Activated T-cell treated with anti-CD3 and anti-CD28 coated beads, Interleukin-2, amount 50 U/mL, for 24 hours (primary cell): ENCODE measurements around the gene FAM181B.

ENCODE experiments used
- DNase-seq: peaks from one replicate; pipeline ENCODE4 v3.0.0-alpha.2; 2020
- H3K27ac Mint-ChIP-seq: 2 replicates; pipeline ENCODE4 v1.8.0; 2020; ENCODE audit warnings: mild to moderate bottlenecking, mixed read lengths
- H3K27me3 Mint-ChIP-seq: 2 replicates; pipeline ENCODE4 v1.8.0; 2020; ENCODE audit warnings: mixed read lengths
- H3K36me3 Mint-ChIP-seq: 2 replicates; pipeline ENCODE4 v1.8.0; 2020; ENCODE audit warnings: low read depth, mixed read lengths
- H3K4me1 Mint-ChIP-seq: 2 replicates; pipeline ENCODE4 v1.8.0; 2020; ENCODE audit warnings: low read depth, mixed read lengths
- H3K4me3 Mint-ChIP-seq: 2 replicates; pipeline ENCODE4 v1.8.0; 2020; ENCODE audit warnings: mild to moderate bottlenecking, moderate library complexity, mixed read lengths
- H3K9me3 Mint-ChIP-seq: 2 replicates; pipeline ENCODE4 v1.8.0; 2020; ENCODE audit warnings: mixed read lengths

The FAM181B gene

GRCh38 chr11:82682003-82682751 is 51.5 kb downstream of the FAM181B start:
- H3K4me3 Mint-ChIP-seq: no peak overlapping the region

DNA sequence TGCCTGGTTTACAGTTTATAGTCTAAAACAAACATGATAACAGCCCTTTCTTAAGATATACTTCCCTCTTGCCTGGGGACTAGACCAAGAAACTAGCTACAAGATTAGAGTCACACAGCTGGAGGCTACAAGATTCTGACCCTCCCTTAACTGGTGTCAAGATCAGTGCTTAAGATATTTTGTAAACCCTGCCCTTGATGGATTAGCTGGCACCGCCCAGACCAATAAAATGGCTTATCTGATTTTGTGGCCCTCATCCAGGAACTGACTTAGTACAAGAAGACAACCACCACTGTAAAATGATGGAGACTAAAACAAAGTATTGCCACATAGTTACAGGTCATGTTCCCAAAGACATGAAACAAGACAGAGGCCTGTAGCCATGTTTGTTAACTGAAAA is 53.4 kb downstream of the FAM181B start:
- Mint-ChIP-seq H3K36me3 (no peaks in the 10 kb centered on the region), H3K27me3 (peaks cover 25% of the 10 kb centered on the region), H3K27ac (no peak overlapping the region), H3K9me3 (no peaks in the 10 kb centered on the region), H3K4me3 (no peak overlapping the region), H3K4me1 (no peaks in the 10 kb centered on the region)
- no peak for DNase-seq

More at GRCh38 chr11:82682003-82682751, 51.5 kb downstream of the FAM181B start:
- no peak for DNase-seq
- Mint-ChIP-seq H3K9me3 (no peaks in the 10 kb centered on the region), H3K27ac (no peak overlapping the region), H3K4me1 (no peaks in the 10 kb centered on the region), H3K27me3 (peaks cover 22% of the 10 kb centered on the region), H3K36me3 (no peaks in the 10 kb centered on the region)
